Mesenchymal stem cell (in vitro differentiated cells and primary cell): ENCODE measurements around the gene FRY.

Experiments used
- DNase-seq: peaks from one replicate; pipeline ENCODE4 v3.0.0-alpha.2; 2013
- H2AFZ ChIP-seq: one replicate; pipeline ENCODE4 v1.6.1; 2013; ENCODE audit warnings: low read depth, mild to moderate bottlenecking, control low read depth, inconsistent platforms, low read length, moderate library complexity
- H2AK5ac ChIP-seq: 2 replicates; pipeline ENCODE4 v1.6.1; 2013; ENCODE audit warnings: low read length, moderate library complexity, mild to moderate bottlenecking, inconsistent platforms; ENCODE audit not compliant: severe bottlenecking
- H2BK120ac ChIP-seq: one replicate; pipeline ENCODE4 v1.6.1; 2013; ENCODE audit warnings: low read depth, mild to moderate bottlenecking, inconsistent platforms, low read length, moderate library complexity
- H2BK12ac ChIP-seq, 2 experiments: one replicate each; pipeline ENCODE4 v1.6.1; 2013; ENCODE audit warnings: inconsistent platforms in 2 of 2, low read length in 2 of 2, mild to moderate bottlenecking in 2 of 2, moderate library complexity in 2 of 2, control low read depth in 1 of 2
- H2BK15ac ChIP-seq: one replicate; pipeline ENCODE4 v1.6.1; 2013; ENCODE audit warnings: mild to moderate bottlenecking, low read depth, inconsistent platforms; ENCODE audit not compliant: poor library complexity, severe bottlenecking
- H2BK5ac ChIP-seq: 2 replicates; pipeline ENCODE4 v1.6.1; 2013; ENCODE audit warnings: low read depth, mild to moderate bottlenecking, low read length, control low read depth, inconsistent platforms; ENCODE audit not compliant: poor library complexity, severe bottlenecking
- H3K14ac ChIP-seq, 2 experiments: one replicate each; pipeline ENCODE4 v1.6.1; 2013; ENCODE audit warnings: inconsistent platforms in 2 of 2, low read length in 2 of 2, control low read depth in 1 of 2, mild to moderate bottlenecking in 1 of 2, moderate library complexity in 1 of 2
- H3K18ac ChIP-seq, 2 experiments: one replicate each; pipeline ENCODE4 v1.6.1; 2013; ENCODE audit warnings: inconsistent platforms in 2 of 2, low read length in 2 of 2, control low read depth in 1 of 2, low read depth in 1 of 2, mild to moderate bottlenecking in 1 of 2
- H3K23ac ChIP-seq, 2 experiments: one replicate each; pipeline ENCODE4 v1.6.1; 2013; ENCODE audit warnings: inconsistent platforms in 2 of 2, low read length in 2 of 2, mild to moderate bottlenecking in 2 of 2, moderate library complexity in 2 of 2, control low read depth in 1 of 2
- H3K27ac ChIP-seq: 2 replicates; pipeline ENCODE4 v1.5.1; 2013; ENCODE audit warnings: mild to moderate bottlenecking, moderate library complexity, low read length, control low read depth, inconsistent platforms; ENCODE audit not compliant: poor library complexity, severe bottlenecking
- H3K27me3 ChIP-seq, 2 experiments: 2 replicates each; pipeline versions ENCODE4 v1.6.1 to v1.7.0; 2013; ENCODE audit warnings: low read length in 2 of 2, mild to moderate bottlenecking in 2 of 2, moderate library complexity in 2 of 2, control low read depth in 1 of 2, inconsistent platforms in 1 of 2; ENCODE audit not compliant: control insufficient read depth in 1 of 2, insufficient read depth in 1 of 2
- H3K36me3 ChIP-seq, 2 experiments: 2 replicates each; pipeline versions ENCODE4 v1.6.1 to v1.7.0; 2013; ENCODE audit warnings: low read length in 2 of 2, control low read depth in 1 of 2, inconsistent platforms in 1 of 2, low read depth in 1 of 2, mild to moderate bottlenecking in 1 of 2; ENCODE audit not compliant: insufficient read depth in 2 of 2, control insufficient read depth in 1 of 2
- H3K4ac ChIP-seq, 2 experiments: one replicate each; pipeline ENCODE4 v1.6.1; 2013; ENCODE audit warnings: inconsistent platforms in 2 of 2, low read length in 2 of 2, mild to moderate bottlenecking in 2 of 2, moderate library complexity in 2 of 2, control low read depth in 1 of 2, low read depth in 1 of 2
- H3K4me1 ChIP-seq: 2 replicates; pipeline ENCODE4 v1.6.1; 2013; ENCODE audit warnings: low read depth, low read length, control low read depth; ENCODE audit not compliant: control insufficient read depth, insufficient read depth
- H3K4me2 ChIP-seq: 2 replicates; pipeline ENCODE4 v1.6.1; 2013; ENCODE audit warnings: low read length, mild to moderate bottlenecking, inconsistent platforms; ENCODE audit not compliant: poor library complexity, severe bottlenecking
- H3K4me3 ChIP-seq, 2 experiments: 2 replicates each; pipeline versions ENCODE4 v1.5.1 to v1.7.0; 2013; ENCODE audit warnings: low read length in 2 of 2, mild to moderate bottlenecking in 2 of 2, control low read depth in 1 of 2, low read depth in 1 of 2; ENCODE audit not compliant: insufficient read depth in 1 of 2
- H3K79me1 ChIP-seq: replicated peaks from 2 replicates; pipeline ENCODE4 v1.6.1; 2013; ENCODE audit warnings: mild to moderate bottlenecking, control low read depth, low read length, inconsistent platforms; ENCODE audit not compliant: poor library complexity, severe bottlenecking
- H3K9ac ChIP-seq: 2 replicates; pipeline ENCODE4 v1.7.0; 2013; ENCODE audit warnings: mild to moderate bottlenecking, low read length, moderate library complexity
- H3K9me3 ChIP-seq: 2 replicates; pipeline ENCODE4 v1.7.0; 2013; ENCODE audit warnings: mild to moderate bottlenecking, low read length; ENCODE audit not compliant: control insufficient read depth
- H4K8ac ChIP-seq: one replicate; pipeline ENCODE4 v1.6.1; 2013; ENCODE audit warnings: inconsistent platforms, mild to moderate bottlenecking, low read length, moderate library complexity
- H4K91ac ChIP-seq: one replicate; pipeline ENCODE4 v1.6.1; 2013; ENCODE audit warnings: mild to moderate bottlenecking, low read length, inconsistent platforms
- WGBS: methylation state at CpG from one replicate; pipeline ENCODE4 v1.1.7; 2013; ENCODE audit warnings: mixed read lengths; 5-methylcytosine and 5-hydroxymethylcytosine counted together

FRY gene

GRCh38 chr13:32317716-32318465 lies 286.3 kb downstream of the FRY start:
- no peak overlapping the region for H2BK120ac ChIP-seq

DNA sequence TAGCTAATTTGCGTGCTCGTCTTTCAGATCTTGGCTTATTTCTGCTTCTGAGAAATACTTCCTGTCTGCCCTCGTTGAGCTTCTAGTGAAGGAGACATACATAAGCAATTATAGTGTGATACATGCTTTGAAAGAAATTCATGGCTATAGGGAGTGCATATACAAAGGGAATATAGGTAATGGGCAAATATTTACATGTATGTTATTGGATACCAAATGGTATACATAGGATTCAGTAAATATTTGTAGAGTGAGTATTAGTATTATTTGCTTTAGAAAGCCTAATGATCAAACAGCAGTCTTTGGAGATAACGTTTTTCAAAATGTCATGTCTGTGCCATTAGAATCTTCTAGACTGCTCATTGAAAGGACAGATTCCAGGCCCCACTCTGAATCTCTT lies 289.0 kb downstream of the FRY start:
- H3K18ac ChIP-seq, result no peak overlapping the region
- no peak for DNase-seq
- H3K14ac ChIP-seq, result no peak overlapping the region
- no peak overlapping the region for H4K8ac ChIP-seq
- no peak overlapping the region for H3K4ac ChIP-seq
- H2AK5ac ChIP-seq, result no peak overlapping the region
- no peak overlapping the region for H2BK5ac ChIP-seq
- H4K91ac ChIP-seq, result no peak overlapping the region
- H2AFZ ChIP-seq, result no peak overlapping the region
- no peak overlapping the region for H3K23ac ChIP-seq
- H3K9ac ChIP-seq, result no peak overlapping the region
- H3K27me3 ChIP-seq, result no peaks in the 10 kb centered on the region
- H3K4me2 ChIP-seq, result no peak overlapping the region
- no peak overlapping the region for H3K4me3 ChIP-seq
- H3K4me1 ChIP-seq, result no peaks in the 10 kb centered on the region
- no peak overlapping the region for H3K27ac ChIP-seq
- peaks cover 2% of the 10 kb centered on the region for H3K79me1 ChIP-seq
- no peak overlapping the region for H2BK12ac ChIP-seq
- H2BK15ac ChIP-seq, result no peak overlapping the region
- WGBS, result 94% methylated on average over 4 of the region's 4 CpGs
- H3K9me3 ChIP-seq, result no peaks in the 10 kb centered on the region
- no peaks in the 10 kb centered on the region for H3K36me3 ChIP-seq
- H2BK120ac ChIP-seq, result no peak overlapping the region

More at GRCh38 chr13:32317716-32318465, 286.3 kb downstream of the FRY start:
- Histone ChIP-seq H3K36me3 (no peaks in the 10 kb centered on the region), H2BK15ac (no peak overlapping the region), H3K27me3 (no peaks in the 10 kb centered on the region), H3K4ac (no peak overlapping the region), H3K27ac (no peak overlapping the region), H3K79me1 (peaks cover 2% of the 10 kb centered on the region), H3K4me2 (no peak overlapping the region), H3K4me3 (no peak overlapping the region), H3K9ac (no peak overlapping the region), H3K18ac (no peak overlapping the region), H2BK5ac (no peak overlapping the region), H3K23ac (no peak overlapping the region), H3K9me3 (no peaks in the 10 kb centered on the region), H4K8ac (no peak overlapping the region), H2AK5ac (no peak overlapping the region), H3K4me1 (no peaks in the 10 kb centered on the region), H3K14ac (no peak overlapping the region), H2BK12ac (no peak overlapping the region), H2AFZ (no peak overlapping the region), H4K91ac (no peak overlapping the region)
- no peak for DNase-seq
- WGBS, result no CpG with 5 or more reads among the region's 2 CpGs

DNA sequence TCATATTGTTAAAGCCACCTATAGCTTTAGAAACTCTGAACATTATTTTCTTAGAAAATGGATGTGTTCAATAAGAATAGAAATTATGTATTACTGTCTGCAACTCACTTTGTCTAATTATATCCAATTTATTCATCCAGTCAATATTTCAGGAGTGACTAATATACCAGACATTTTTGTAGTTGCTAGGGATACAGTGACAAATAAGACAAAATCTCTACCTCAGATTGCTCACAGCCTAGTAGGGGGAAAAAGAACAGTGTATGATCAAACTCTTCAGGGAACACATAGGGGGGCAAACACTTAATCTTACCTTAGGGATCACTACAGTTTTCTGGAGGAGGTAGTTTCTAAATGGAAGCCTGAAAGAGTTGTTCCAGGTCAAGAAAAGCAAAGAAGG lies 292.3 kb downstream of the FRY start:
- Histone ChIP-seq H2AK5ac (no peak overlapping the region), H4K8ac (no peak overlapping the region), H3K4me1 (no peaks in the 10 kb centered on the region), H3K27me3 (no peaks in the 10 kb centered on the region), H3K4me3 (no peak overlapping the region), H2BK12ac (no peak overlapping the region), H2BK5ac (no peak overlapping the region), H3K18ac (no peak overlapping the region), H3K23ac (no peak overlapping the region), H3K27ac (no peak overlapping the region), H3K79me1 (peaks cover 2% of the 10 kb centered on the region), H3K4ac (no peak overlapping the region), H2AFZ (no peak overlapping the region), H3K9me3 (no peaks in the 10 kb centered on the region), H3K36me3 (no peaks in the 10 kb centered on the region), H3K4me2 (no peak overlapping the region), H3K9ac (peak overlapping the region; percentile 85), H2BK120ac (no peak overlapping the region), H3K14ac (no peak overlapping the region), H2BK15ac (no peak overlapping the region), H4K91ac (no peak overlapping the region)
- peak; percentile 73 for DNase-seq

DNA sequence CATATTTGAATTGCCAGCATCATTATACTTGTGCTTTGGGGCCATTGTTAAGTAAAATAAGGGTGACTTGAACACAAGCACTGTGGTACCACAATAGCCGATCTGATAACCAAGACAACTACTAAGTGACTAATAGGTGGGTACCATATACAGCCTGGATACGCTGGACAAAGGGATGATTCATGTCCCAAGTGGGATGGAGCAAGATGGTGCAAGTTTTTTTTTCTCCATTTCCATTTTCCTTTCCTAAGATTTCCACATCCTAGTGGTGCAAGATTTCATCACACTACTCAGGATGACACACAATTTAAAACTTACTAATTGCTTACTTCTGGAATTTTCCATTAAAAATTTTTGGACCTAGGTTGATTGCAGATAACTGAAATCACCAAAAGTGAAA lies 298.9 kb downstream of the FRY start:
- no peak overlapping the region for H3K4me3 ChIP-seq
- no peak overlapping the region for H2BK120ac ChIP-seq
- no peaks in the 10 kb centered on the region for H3K9me3 ChIP-seq
- H3K27ac ChIP-seq, result no peak overlapping the region
- H2BK12ac ChIP-seq, result no peak overlapping the region
- 90% methylated on average over 2 of the region's 2 CpGs for WGBS
- H3K36me3 ChIP-seq, result no peaks in the 10 kb centered on the region
- no peak overlapping the region for H3K14ac ChIP-seq
- H4K8ac ChIP-seq, result no peak overlapping the region
- H3K18ac ChIP-seq, result no peak overlapping the region
- peak; percentile 88 for DNase-seq
- H3K4ac ChIP-seq, result no peak overlapping the region
- no peak overlapping the region for H2BK5ac ChIP-seq
- no peak overlapping the region for H2AK5ac ChIP-seq
- no peaks in the 10 kb centered on the region for H3K4me1 ChIP-seq
- H3K23ac ChIP-seq, result no peak overlapping the region
- no peak overlapping the region for H2AFZ ChIP-seq
- H3K4me2 ChIP-seq, result no peak overlapping the region
- peak overlapping the region; percentile 69 for H3K9ac ChIP-seq
- H3K27me3 ChIP-seq, result no peaks in the 10 kb centered on the region
- no peak overlapping the region for H4K91ac ChIP-seq
- no peak overlapping the region for H2BK15ac ChIP-seq
- H3K79me1 ChIP-seq, result peaks cover 3% of the 10 kb centered on the region
